Subcutaneous preadipocyte (primary cell): ENCODE results near the gene ISX. TPM values are rescaled to one million over a fixed set of nuclear protein-coding genes. Genes with fewer than 3 reads are reported as not detected.

Experiments
- total RNA-seq: library from RNA; depleted of rRNA; stranded (reverse); fragments of >200 nt; gene quantifications from 2 replicates; pipeline ENCODE4 v1.2.3, GENCODE V29; 2012

Gene ISX
- not detected in 2 replicates for total RNA-seq

DNA sequence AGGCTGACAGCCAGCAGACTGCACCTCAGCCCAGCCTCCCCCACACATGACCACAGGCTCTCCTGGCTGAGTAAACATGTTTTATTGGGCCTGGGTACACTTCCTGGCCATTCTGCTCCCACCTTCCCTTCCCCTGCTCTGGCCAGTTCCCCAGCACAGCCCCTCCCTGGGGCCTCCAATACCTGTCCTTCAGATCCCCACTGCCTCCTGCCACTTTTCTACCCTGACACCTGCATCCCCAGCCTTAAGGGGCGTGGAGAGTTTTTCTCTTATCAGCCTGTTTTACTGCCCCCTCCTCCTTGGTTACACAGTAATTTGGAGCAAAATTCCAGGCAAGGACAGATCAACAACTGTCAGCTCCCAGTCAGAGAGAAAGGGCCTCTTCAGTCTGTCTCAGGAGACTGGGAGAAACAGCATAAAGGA is at the start of gene ISX:
ISX (plus strand) TSS at position 363 of the 423 bp plus-strand sequence. CDS start 930 bp downstream, outside the sequence.

Other genes with a start within 250 kb of the ISX start
- 13.6 and 20.3 TPM in 2 replicates for gene HMGXB4, start 191.3 kb downstream of the ISX start, total RNA-seq
- 31.5 and 52.5 TPM in 2 replicates for gene TOM1, start 233.7 kb downstream of the ISX start, total RNA-seq